Measurements from ENCODE around the gene PLP1.
"Not testable (repeated sequence)": the region's sequence is repeated elsewhere in the genome, so short reads cannot be mapped to it uniquely, and the experiment has no call there.

PLP1 gene

GRCh38 chrX:103781062-103781402 lies 4.4 kb downstream of the PLP1 start:
- DNase-seq (ENCODE audit: low read depth in 2 of 2): no peak

GRCh38 chrX:103781706-103782105 lies 5.1 kb downstream of the PLP1 start:
- DNase-seq (ENCODE audit: low read depth in 2 of 2): no peak

- no peak for DNase-seq (ENCODE audit: low read depth in 2 of 2)
Measured at GRCh38 chrX:103782640-103783039, 6.0 kb downstream of the PLP1 start.

- no peak for DNase-seq (ENCODE audit: low read depth in 2 of 2)
Measured at GRCh38 chrX:103783196-103783595, 6.6 kb downstream of the PLP1 start.

GRCh38 chrX:103783971-103784370 lies 7.3 kb downstream of the PLP1 start:
- DNase-seq (ENCODE audit: low read depth in 2 of 2): no peak

- no peak for DNase-seq (ENCODE audit: low read depth in 2 of 2)
Measured at GRCh38 chrX:103789004-103789403, 12.4 kb downstream of the PLP1 start.

GRCh38 chrX:103791228-103791627 lies 14.6 kb downstream of the PLP1 start:
- DNase-seq (ENCODE audit: low read depth in 2 of 2): no peak

- DNase-seq (ENCODE audit: low read depth in 2 of 2): no peak
Measured at GRCh38 chrX:103791826-103792485, 15.3 kb downstream of the PLP1 start.

GRCh38 chrX:103792916-103793544 lies 16.4 kb downstream of the PLP1 start:
- DNase-seq (ENCODE audit: low read depth in 2 of 2): no peak

- no peak for DNase-seq (ENCODE audit: low read depth in 2 of 2)
Measured at GRCh38 chrX:103793545-103793940, 16.9 kb downstream of the PLP1 start.

- no peak for DNase-seq (ENCODE audit: low read depth in 2 of 2)
Measured at GRCh38 chrX:103794119-103794518, 17.5 kb downstream of the PLP1 start.

- DNase-seq (ENCODE audit: low read depth in 2 of 2): no peak
Measured at GRCh38 chrX:103797691-103798090, 21.1 kb downstream of the PLP1 start.

- no peak for DNase-seq (ENCODE audit: low read depth in 2 of 2)
Measured at GRCh38 chrX:103800318-103800717, 23.7 kb downstream of the PLP1 start.

- DNase-seq (ENCODE audit: low read depth in 2 of 2): no peak
Measured at GRCh38 chrX:103805860-103806259, 29.2 kb downstream of the PLP1 start.

- DNase-seq (ENCODE audit: low read depth in 2 of 2): no peak
Measured at GRCh38 chrX:103806862-103807474, 30.3 kb downstream of the PLP1 start.

GRCh38 chrX:103811858-103812257 lies 35.2 kb downstream of the PLP1 start:
- DNase-seq (ENCODE audit: low read depth in 2 of 2): no peak

- not testable (repeated sequence) for DNase-seq (ENCODE audit: low read depth in 2 of 2)
Measured at GRCh38 chrX:103817101-103817500, 40.5 kb downstream of the PLP1 start.

GRCh38 chrX:103817502-103817901 lies 40.9 kb downstream of the PLP1 start:
- no peak for DNase-seq (ENCODE audit: low read depth in 2 of 2)

- no peak for DNase-seq (ENCODE audit: low read depth in 2 of 2)
Measured at GRCh38 chrX:103818842-103819619, 42.4 kb downstream of the PLP1 start.

GRCh38 chrX:103820802-103821201 lies 44.2 kb downstream of the PLP1 start:
- not testable (repeated sequence) for DNase-seq (ENCODE audit: low read depth in 2 of 2)

GRCh38 chrX:103823591-103823990 lies 47.0 kb downstream of the PLP1 start:
- no peak for DNase-seq (ENCODE audit: low read depth in 2 of 2)

GRCh38 chrX:103825881-103826280 lies 49.2 kb downstream of the PLP1 start:
- no peak for DNase-seq (ENCODE audit: low read depth in 2 of 2)

GRCh38 chrX:103828529-103828928 lies 51.9 kb downstream of the PLP1 start:
- no peak for DNase-seq (ENCODE audit: low read depth in 2 of 2)

Measured in stimulated activated CD8-positive, alpha-beta memory T cell treated with anti-CD3 and anti-CD28 coated beads, Interleukin-15, amount 100 ng/mL, for 48 hours (primary cell).